ENCODE measurements around the gene MAP1LC3A.

DNA sequence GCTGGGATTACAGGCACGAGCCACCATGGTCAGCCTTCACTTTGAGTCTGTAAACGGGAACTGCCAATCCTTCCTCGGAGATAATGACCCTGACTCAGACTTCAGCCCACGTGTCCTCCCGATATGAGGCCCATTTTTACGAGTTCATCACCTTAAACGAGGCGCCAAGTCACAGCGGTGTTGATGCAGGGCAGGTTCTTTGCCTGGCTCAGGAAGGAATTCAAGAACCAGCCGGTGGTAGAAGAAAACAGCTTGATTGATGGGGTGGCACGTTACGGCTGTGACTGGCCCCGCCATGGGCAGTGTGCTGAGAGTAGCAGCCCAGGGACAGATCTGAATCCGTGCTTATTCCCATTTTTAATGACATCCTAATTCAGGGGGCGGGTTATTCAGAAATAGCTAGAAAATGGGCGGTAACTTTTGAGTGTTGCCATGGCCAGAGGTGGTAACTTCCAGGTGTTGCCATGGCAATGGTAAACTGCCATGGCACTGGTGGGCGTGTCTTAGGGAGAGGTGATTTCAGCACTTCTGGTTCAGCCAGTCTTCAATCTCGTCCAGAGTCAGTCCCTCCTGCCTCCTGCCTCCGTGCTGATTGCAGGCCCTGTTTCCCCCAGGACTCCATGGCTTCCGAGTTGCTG is 9.1 kb upstream of the MAP1LC3A start:
- TF ChIP-seq, protein P1, sequence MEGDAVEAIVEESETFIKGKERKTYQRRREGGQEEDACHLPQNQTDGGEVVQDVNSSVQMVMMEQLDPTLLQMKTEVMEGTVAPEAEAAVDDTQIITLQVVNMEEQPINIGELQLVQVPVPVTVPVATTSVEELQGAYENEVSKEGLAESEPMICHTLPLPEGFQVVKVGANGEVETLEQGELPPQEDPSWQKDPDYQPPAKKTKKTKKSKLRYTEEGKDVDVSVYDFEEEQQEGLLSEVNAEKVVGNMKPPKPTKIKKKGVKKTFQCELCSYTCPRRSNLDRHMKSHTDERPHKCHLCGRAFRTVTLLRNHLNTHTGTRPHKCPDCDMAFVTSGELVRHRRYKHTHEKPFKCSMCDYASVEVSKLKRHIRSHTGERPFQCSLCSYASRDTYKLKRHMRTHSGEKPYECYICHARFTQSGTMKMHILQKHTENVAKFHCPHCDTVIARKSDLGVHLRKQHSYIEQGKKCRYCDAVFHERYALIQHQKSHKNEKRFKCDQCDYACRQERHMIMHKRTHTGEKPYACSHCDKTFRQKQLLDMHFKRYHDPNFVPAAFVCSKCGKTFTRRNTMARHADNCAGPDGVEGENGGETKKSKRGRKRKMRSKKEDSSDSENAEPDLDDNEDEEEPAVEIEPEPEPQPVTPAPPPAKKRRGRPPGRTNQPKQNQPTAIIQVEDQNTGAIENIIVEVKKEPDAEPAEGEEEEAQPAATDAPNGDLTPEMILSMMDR (IDR thresholded peaks at IDR 0.05) = no peak
- TF ChIP-seq POLR2AphosphoS5 (IDR thresholded peaks at IDR 0.05) (no peak), POLR2A (IDR thresholded peaks at IDR 0.05) (no peak), EP300 (IDR thresholded peaks at IDR 0.05) (no peak)

All from suprapubic skin (tissue), 4 donors.